ENCODE measurements around the gene MYRF. TPM values are rescaled to one million over a fixed set of nuclear protein-coding genes. Genes with fewer than 3 reads are reported as not detected.

The MYRF gene
- total RNA-seq, 1 donor from 2014 or later, result 62.1 TPM

DNA sequence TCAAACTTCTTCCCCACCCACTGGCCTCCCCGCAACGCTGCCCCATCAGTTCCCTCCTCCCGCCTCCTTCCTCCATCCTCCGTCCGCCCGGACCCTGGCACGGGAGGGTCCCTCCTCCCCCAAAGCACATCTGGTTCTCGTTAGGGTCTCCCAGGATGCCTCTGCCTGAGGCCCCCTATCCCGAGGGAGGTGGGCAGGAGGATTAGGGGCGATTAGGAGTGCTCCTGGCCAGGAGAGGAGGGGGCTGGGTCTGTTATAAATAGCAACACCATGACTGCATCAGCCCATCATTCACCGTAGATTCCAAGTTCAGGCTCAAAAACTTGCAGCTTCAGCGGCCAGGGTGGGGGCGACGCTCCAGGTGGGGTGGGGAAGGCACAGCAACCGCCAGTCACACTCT lies 10.4 kb downstream of the MYRF start:
- peak overlapping the region; percentile 41 for H3K27ac Mint-ChIP-seq
- H3K4me1 Mint-ChIP-seq (ENCODE audit: unreplicated experiment), result peaks cover 24% of the 10 kb centered on the region
- no peaks in the 10 kb centered on the region for H3K36me3 Mint-ChIP-seq
- H3K9me3 Mint-ChIP-seq, result no peaks in the 10 kb centered on the region
- no peak for DNase-seq (ENCODE audit: extremely low spot score, unreplicated experiment)
- no peak for TF ChIP-seq CTCF (conservative IDR thresholded peaks at IDR 0.05)
- peak overlapping the region; percentile 36 for H3K4me3 Mint-ChIP-seq
- no peaks in the 10 kb centered on the region for H3K27me3 Mint-ChIP-seq

DNA sequence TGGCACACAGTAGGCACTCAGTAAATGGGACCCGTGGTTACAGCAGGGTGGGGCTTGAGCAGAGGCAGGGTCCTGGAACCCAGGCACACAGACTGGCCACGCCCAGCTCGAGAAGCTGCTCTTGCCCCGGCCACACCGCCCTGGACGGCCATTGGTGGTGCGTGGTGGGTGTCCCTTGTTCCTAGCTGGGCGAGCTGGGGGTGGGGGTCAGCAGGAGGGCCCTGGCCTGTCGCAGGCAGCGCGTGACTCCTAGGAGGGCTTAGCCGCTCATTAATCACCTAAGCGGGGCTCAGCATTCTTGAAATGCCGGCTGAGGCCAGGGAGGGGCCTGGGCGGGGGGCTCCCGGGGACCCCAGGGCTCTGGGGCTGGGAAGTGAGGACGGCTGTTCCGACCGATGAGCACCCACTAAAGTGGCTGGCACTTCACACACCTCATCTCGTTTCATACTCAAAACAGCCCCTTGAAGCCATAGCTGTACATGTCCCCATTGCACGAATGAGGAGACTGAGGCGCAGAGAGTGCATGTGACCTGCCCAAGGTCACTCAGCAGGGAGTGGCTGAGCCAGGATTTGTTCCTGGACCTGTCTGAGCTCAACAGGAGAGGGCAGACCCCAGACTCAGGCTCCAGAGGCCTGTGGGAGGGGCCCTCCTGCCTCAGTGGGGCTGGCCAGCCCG lies 11.6 kb downstream of the MYRF start:
- Mint-ChIP-seq H3K4me1 (ENCODE audit: unreplicated experiment) (peaks cover 30% of the 10 kb centered on the region), H3K27me3 (no peaks in the 10 kb centered on the region), H3K36me3 (no peaks in the 10 kb centered on the region), H3K27ac (no peak overlapping the region), H3K9me3 (no peaks in the 10 kb centered on the region), H3K4me3 (no peak overlapping the region)
- no peak for TF ChIP-seq CTCF (conservative IDR thresholded peaks at IDR 0.05)
- no peak for DNase-seq (ENCODE audit: extremely low spot score, unreplicated experiment)

DNA sequence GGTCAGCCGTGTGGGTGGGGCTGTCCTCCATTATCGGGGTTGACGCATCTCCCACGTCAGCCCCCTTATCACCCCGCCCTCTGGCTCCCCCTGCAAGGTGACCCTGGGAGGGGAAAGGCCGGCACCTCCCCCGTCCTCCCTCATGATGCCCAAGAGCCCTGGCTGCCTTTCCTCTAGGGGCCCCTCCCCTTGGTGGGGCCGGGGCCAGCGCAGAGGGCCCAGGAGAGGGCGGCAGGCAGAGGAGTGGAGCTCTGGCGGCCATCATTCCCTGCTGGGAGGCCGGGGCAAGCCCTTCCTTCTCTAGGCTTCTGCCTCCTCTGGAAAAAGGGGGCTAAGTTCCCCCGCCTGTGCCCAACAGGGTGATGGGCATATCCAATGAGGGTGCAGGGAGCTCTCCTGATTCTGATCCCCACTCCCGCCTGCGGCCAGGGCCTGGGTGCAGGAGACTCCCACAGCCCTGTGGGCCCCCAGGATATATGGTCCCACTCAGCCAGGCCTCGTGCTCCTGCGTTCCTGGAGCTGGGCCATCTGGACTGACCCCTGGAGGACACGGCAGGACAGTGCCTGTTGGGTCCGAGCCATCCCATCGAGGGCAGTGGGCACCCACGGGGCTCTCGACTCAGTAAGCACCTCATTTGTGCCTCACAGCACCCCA lies 12.3 kb downstream of the MYRF start:
- Mint-ChIP-seq H3K4me3 (no peak overlapping the region), H3K27me3 (no peaks in the 10 kb centered on the region), H3K9me3 (no peaks in the 10 kb centered on the region), H3K36me3 (no peaks in the 10 kb centered on the region), H3K27ac (no peak overlapping the region), H3K4me1 (ENCODE audit: unreplicated experiment) (peaks cover 25% of the 10 kb centered on the region)
- TF ChIP-seq CTCF (conservative IDR thresholded peaks at IDR 0.05), result peak; percentile 22
- no peak for DNase-seq (ENCODE audit: extremely low spot score, unreplicated experiment)

- Mint-ChIP-seq H3K36me3 (no peaks in the 10 kb centered on the region), H3K27ac (peak overlapping the region; percentile 65), H3K4me1 (ENCODE audit: unreplicated experiment) (peaks cover 26% of the 10 kb centered on the region), H3K9me3 (no peaks in the 10 kb centered on the region), H3K4me3 (no peak overlapping the region), H3K27me3 (no peaks in the 10 kb centered on the region)
- no peak for DNase-seq (ENCODE audit: extremely low spot score, unreplicated experiment)
- TF ChIP-seq CTCF (conservative IDR thresholded peaks at IDR 0.05), result no peak
Measured at GRCh38 chr11:61765550-61766253, 13.3 kb downstream of the MYRF start.

DNA sequence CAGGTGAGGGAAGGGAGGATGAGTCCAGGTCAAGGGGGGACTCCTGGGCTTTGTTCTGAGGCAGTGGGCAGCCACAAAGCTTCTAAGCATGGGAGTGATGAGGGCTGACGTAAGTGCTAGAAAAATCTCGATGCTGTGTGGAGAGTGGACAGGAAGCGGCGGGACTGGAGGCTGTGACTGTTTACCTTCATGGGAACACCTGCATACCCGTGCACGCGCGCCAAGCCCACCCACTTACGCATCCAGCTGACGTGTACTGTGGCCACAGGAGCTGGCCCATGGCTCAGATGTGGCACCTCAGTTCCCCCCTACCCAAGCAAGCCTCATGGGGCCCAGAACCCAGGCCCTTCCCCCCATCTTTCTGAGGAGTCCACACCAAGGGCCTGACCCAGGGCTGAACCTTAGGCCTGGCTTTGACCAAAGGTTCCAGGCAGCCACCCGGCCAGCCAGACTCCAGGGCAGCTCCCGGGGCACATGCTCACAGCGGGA lies 14.0 kb downstream of the MYRF start:
- no peaks in the 10 kb centered on the region for H3K36me3 Mint-ChIP-seq
- no peaks in the 10 kb centered on the region for H3K27me3 Mint-ChIP-seq
- TF ChIP-seq CTCF (conservative IDR thresholded peaks at IDR 0.05), result no peak
- no peak for DNase-seq (ENCODE audit: extremely low spot score, unreplicated experiment)
- peak overlapping the region; percentile 28 for H3K4me3 Mint-ChIP-seq
- peak overlapping the region; percentile 65 for H3K27ac Mint-ChIP-seq
- no peaks in the 10 kb centered on the region for H3K9me3 Mint-ChIP-seq
- H3K4me1 Mint-ChIP-seq (ENCODE audit: unreplicated experiment), result peaks cover 32% of the 10 kb centered on the region

All from type B pancreatic cell (in vitro differentiated cells).